Measurements from ENCODE around the gene ACTMAP.
A peak's percentile ranks its signal among the peaks of the same experiment; 100 is the strongest.

Gene ACTMAP

DNA sequence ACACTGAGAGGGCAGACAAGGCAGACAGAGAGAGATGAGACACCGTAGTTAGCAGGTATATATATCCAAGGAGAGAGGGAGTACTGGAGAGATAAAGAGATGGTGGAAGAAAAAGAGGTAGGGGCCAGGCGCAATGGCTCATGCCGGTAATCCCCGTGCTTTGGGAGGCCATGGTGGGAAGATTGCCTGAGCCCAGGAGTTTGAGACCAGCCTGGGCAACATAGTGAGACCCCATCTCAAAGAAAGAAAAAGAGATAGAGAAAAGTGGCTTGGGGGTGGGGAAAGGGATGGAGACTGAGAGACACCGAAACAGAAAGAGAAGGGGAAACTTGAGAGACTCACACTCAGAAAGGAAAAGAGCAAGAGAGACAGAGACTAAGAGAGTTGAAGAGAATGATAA lies 30.3 kb upstream of the ACTMAP start:
- no peak for DNase-seq (ENCODE audit: low read depth, low spot score)
- TF ChIP-seq, protein P1, sequence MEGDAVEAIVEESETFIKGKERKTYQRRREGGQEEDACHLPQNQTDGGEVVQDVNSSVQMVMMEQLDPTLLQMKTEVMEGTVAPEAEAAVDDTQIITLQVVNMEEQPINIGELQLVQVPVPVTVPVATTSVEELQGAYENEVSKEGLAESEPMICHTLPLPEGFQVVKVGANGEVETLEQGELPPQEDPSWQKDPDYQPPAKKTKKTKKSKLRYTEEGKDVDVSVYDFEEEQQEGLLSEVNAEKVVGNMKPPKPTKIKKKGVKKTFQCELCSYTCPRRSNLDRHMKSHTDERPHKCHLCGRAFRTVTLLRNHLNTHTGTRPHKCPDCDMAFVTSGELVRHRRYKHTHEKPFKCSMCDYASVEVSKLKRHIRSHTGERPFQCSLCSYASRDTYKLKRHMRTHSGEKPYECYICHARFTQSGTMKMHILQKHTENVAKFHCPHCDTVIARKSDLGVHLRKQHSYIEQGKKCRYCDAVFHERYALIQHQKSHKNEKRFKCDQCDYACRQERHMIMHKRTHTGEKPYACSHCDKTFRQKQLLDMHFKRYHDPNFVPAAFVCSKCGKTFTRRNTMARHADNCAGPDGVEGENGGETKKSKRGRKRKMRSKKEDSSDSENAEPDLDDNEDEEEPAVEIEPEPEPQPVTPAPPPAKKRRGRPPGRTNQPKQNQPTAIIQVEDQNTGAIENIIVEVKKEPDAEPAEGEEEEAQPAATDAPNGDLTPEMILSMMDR (IDR thresholded peaks at IDR 0.05; ENCODE audit: low read depth, low read length) = no peak
- in situ Hi-C loops (cut with HindIII; ENCODE audit: low sequenced_read_pairs) = no loop called here
- H3K4me3 ChIP-seq (ENCODE audit: low read depth, low read length) = no peak overlapping the region

DNA sequence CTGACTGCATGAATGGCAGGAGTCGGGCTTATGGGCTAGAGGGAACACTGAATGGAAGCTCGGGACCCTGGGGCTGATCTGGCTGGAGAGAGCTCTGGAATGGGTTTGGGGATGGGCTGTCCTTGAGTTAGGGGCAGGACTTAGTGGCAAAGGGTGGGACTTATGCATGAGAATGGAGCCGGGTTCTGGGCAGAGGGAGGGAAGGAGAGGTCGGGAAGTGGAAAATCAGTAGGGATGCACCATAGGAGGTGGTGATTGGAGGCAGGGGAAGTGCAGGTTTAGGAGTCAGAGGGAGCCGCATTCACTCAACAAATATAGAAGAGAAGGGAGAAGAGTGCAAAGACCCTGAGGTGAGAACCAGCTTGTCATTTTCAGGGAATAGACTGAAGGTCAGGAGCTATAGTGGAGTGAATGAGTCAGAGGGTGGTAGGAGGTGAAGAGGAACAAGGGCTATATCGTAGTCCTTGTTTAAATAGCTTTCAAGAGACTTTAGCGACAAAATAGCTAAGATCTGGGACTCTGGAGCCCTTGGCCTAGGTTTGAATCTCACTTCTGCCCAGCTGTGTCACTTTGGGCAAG lies 28.5 kb upstream of the ACTMAP start:
- TF ChIP-seq, protein P1 (IDR thresholded peaks at IDR 0.05; ENCODE audit: low read depth, low read length) = no peak
- H3K4me3 ChIP-seq (ENCODE audit: low read depth, low read length) = peak overlapping the region; percentile 69
- DNase-seq (ENCODE audit: low read depth, low spot score) = no peak
- in situ Hi-C loops (cut with HindIII; ENCODE audit: low sequenced_read_pairs) = no loop called here

DNA sequence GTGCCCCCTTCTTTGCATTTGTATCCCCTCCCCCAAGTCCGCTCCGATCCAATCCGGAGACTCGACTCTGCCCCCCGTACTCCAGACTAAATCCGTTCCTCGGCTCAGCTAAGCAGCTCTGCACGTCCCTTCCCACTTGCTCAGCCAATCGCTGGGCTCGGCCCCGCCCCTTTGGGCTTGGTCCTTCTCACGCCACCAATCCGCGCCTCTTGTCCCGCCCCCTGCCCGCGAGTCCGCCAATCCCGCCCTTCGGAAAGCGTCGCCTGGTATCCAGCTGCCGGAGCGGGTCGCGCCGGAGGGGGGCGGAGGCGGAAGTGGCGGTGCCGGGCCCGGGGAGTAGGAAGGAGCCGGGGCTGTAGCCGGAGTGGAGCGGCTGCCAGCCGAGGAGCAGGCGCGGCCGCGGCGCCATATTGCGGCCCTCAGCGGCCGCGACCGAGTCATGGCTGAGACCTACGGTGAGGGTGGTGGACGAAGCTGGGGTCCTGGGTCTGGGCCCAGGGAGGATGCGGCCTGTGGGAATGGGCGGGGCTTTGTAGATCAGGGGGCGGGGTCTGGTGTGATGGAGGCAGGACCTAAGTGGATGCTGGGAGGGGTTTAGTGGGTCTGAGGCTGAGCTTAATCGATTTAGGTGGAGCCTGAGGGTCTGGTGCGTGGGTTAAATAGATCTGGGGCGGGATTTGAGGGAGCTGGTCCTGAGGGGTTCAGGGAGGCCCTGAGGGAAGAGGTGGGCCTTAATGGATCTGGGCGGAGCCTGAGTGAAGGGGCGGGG lies 27.8 kb upstream of the ACTMAP start, which contains the start of gene RAB4B:
Gene RAB4B (plus strand): TSS at position 311 of the 769 bp plus-strand sequence. CDS start 129 bp downstream, at position 440.
- peak; percentile 100 for DNase-seq (ENCODE audit: low read depth, low spot score)
- TF ChIP-seq, protein P1 (IDR thresholded peaks at IDR 0.05; ENCODE audit: low read depth, low read length) = no peak
- in situ Hi-C loops (cut with HindIII; ENCODE audit: low sequenced_read_pairs) = no loop called here
- H3K4me3 ChIP-seq (ENCODE audit: low read depth, low read length) = peak within 1 kb of the TSS; percentile 69

DNA sequence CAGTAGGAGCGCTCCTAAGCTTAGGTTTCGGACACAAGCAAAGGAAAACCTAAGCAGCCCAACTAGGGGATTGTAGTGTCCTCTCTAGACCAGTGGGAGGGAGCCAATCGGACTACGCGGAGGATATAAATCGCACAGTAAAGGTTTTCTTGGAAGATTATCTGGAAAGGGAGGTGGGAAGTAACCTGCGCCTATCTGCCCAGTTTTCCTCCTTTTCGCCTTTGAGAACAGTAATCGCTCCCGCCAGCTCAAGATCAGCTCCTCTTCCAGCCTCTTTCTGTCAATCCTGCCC lies 27.3 kb upstream of the ACTMAP start:
- in situ Hi-C loops (cut with HindIII; ENCODE audit: low sequenced_read_pairs) = no loop called here
- TF ChIP-seq, protein P1 (IDR thresholded peaks at IDR 0.05; ENCODE audit: low read depth, low read length) = no peak
- DNase-seq (ENCODE audit: low read depth, low spot score) = no peak
- peak overlapping the region; percentile 56 for H3K4me3 ChIP-seq (ENCODE audit: low read depth, low read length)

DNA sequence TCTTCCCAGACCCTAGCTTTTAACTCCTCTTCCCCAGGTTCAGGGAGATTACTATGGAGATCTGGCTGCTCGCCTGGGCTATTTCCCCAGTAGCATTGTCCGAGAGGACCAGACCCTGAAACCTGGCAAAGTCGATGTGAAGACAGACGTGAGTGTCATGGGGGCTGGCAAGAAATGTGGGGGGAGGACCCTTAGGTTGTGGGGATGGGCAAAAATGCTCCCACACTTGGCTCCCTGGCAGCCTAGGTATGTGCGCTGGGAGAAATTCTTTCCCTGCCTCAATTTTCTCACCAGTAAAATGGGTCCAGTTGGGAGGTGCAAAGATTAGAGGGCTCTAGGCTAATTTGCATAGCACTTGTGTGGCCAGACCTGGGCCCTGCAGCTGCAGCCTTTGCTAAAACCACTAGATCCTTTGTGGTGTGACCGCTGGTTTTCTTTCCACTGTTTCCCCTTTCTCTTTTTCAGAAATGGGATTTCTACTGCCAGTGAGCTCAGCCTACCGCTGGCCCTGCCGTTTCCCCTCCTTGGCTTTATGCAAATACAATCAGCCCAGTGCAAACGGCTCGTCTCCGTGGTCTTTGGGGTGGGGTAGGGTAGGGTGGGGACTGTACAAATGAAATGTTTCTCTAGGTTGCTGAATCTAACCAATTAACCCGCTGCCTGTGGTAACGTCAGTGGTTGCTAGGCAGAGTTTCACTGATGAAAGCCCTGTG lies 26.8 kb upstream of the ACTMAP start:
- peak overlapping the region; percentile 56 for H3K4me3 ChIP-seq (ENCODE audit: low read depth, low read length)
- in situ Hi-C loops (cut with HindIII; ENCODE audit: low sequenced_read_pairs) = no loop called here
- TF ChIP-seq, protein P1 (IDR thresholded peaks at IDR 0.05; ENCODE audit: low read depth, low read length) = no peak
- peak; percentile 95 for DNase-seq (ENCODE audit: low read depth, low spot score)

DNA sequence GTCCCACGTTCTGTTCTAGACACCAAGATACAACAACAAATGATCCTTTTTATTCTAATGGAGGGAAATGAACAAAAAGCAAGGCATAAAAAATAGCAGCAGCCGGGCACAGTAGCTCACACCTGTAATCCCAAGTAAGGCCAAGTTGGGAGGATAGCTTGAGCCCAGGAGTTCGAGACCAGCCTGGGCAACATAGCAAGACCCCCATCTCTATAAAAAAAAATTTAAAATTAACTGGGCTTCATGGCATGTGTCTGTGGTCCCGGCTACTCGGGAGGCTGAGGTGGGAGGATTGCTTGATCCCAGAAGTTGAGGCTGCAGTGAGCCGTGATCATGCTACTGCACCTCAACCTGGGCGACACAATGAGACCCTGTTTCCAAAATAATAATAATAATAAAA lies 26.1 kb upstream of the ACTMAP start:
- TF ChIP-seq, protein P1 (IDR thresholded peaks at IDR 0.05; ENCODE audit: low read depth, low read length) = no peak
- in situ Hi-C loops (cut with HindIII; ENCODE audit: low sequenced_read_pairs) = no loop called here
- H3K4me3 ChIP-seq (ENCODE audit: low read depth, low read length) = no peak overlapping the region
- DNase-seq (ENCODE audit: low read depth, low spot score) = no peak

Data from astrocyte of the spinal cord (primary cell).